H1 (cell line): Measurements from ENCODE around the gene ABCA9. TPM values are rescaled to one million over a fixed set of nuclear protein-coding genes. Genes with fewer than 3 reads are reported as not detected.

Experiments
- BRCA1 ChIP-seq: IDR thresholded peaks from 2 replicates; pipeline ENCODE4 v1.6.1; 2012; ENCODE audit warnings: low read depth, low read length, improper control_type of control experiment
- EGR1 ChIP-seq: IDR thresholded peaks from 2 replicates; pipeline ENCODE4 v1.6.1; 2011; ENCODE audit warnings: low read depth, low read length, borderline replicate concordance
- EP300 ChIP-seq, 2 experiments: IDR thresholded peaks; 1 replicate in 1 of 2; 2 replicates in 1 of 2; pipeline ENCODE4 v1.6.1; 2011 to 2012; ENCODE audit warnings: low read depth in 2 of 2, low read length in 2 of 2, mild to moderate bottlenecking in 2 of 2, borderline replicate concordance in 1 of 2, inconsistent platforms in 1 of 2, moderate library complexity in 1 of 2
- NANOG ChIP-seq: IDR thresholded peaks from 2 replicates; pipeline ENCODE4 v1.6.1; 2011; ENCODE audit warnings: low read length, low read depth, mild to moderate bottlenecking, inconsistent platforms; ENCODE audit not compliant: insufficient read depth, poor library complexity, severe bottlenecking
- PHF8 ChIP-seq: fragments of 200-600 bp; sonication (generic); conservative IDR thresholded peaks from 2 replicates; pipeline ENCODE4 v1.7.1; 2012; ENCODE audit warnings: low read depth, mild to moderate bottlenecking, inconsistent platforms, low read length, moderate library complexity
- POU5F1 ChIP-seq: IDR thresholded peaks from 2 replicates; pipeline ENCODE4 v1.6.1; 2011; ENCODE audit warnings: low read depth, mild to moderate bottlenecking, low read length, moderate library complexity
- RXRA ChIP-seq: IDR thresholded peaks from 2 replicates; pipeline ENCODE4 v1.6.1; 2011; ENCODE audit warnings: low read depth, mild to moderate bottlenecking, low read length, moderate library complexity; ENCODE audit not compliant: insufficient read depth
- SAP30 ChIP-seq: fragments of 300-600 bp; sonication (generic); IDR thresholded peaks from 2 replicates; pipeline ENCODE4 v1.7.1; 2012; ENCODE audit warnings: low read length, moderate library complexity, mild to moderate bottlenecking, inconsistent platforms; ENCODE audit not compliant: insufficient read depth, insufficient replicate concordance
- SIRT6 ChIP-seq: IDR thresholded peaks from one replicate; pipeline ENCODE4 v1.7.1; 2012; ENCODE audit warnings: low read length, inconsistent platforms
- ZNF274 ChIP-seq: IDR thresholded peaks from 2 replicates; pipeline ENCODE4 v1.7.0; 2012; ENCODE audit warnings: low read length, borderline replicate concordance; ENCODE audit errors: extremely low read depth
- microRNA-seq, 2 experiments: library from miRNA; unstranded; fragments of <30 nt; microRNA quantifications; one replicate each; pipeline versions ENCODE4 to v1.2.0, GENCODE V29; 2016 to 2020; ENCODE audit warnings: borderline microRNAs expressed in 2 of 2, borderline number of aligned reads in 2 of 2, borderline replicate concordance in 1 of 2
- polyA plus RNA-seq, 7 experiments: library from polyadenylated mRNA; depleted of rRNA in 3 of 7; stranded (reverse) in 5 of 7; unstranded in 2 of 7; fragments of >200 nt in 5 of 7; fragments of 200-250 nt in 2 of 7; gene quantifications; 1 replicate in 5 of 7; 2 replicates in 1 of 7; 4 replicates in 1 of 7; pipeline versions ENCODE4 v1.2.1 to v1.2.3, GENCODE V29; 2011 to 2013; ENCODE audit warnings: missing spikeins in 2 of 7, mixed read lengths in 2 of 7
- small RNA-seq: library from polyadenylated mRNA; stranded (forward); fragments of <200 nt; extraction: miRNeasy Mini kit (QIAGEN cat#:217004); gene quantifications from one replicate; pipeline ENCODE3, GENCODE V24; 2013; ENCODE audit not compliant: insufficient read depth
- total RNA-seq: library from RNA; stranded (reverse); fragmentation: NEBNext Ultra II Directional; extraction: Animal tissue kit (Norgen Biotek cat#: 25700); gene quantifications from 2 replicates; pipeline ENCODE4 v1.2.1, GENCODE V29; 2021

The ABCA9 gene
- total and polyA plus RNA-seq, 2 of the 8 experiments (the other 6 are each of a cell fraction or from before 2014, with no cell fraction given), result not detected

DNA sequence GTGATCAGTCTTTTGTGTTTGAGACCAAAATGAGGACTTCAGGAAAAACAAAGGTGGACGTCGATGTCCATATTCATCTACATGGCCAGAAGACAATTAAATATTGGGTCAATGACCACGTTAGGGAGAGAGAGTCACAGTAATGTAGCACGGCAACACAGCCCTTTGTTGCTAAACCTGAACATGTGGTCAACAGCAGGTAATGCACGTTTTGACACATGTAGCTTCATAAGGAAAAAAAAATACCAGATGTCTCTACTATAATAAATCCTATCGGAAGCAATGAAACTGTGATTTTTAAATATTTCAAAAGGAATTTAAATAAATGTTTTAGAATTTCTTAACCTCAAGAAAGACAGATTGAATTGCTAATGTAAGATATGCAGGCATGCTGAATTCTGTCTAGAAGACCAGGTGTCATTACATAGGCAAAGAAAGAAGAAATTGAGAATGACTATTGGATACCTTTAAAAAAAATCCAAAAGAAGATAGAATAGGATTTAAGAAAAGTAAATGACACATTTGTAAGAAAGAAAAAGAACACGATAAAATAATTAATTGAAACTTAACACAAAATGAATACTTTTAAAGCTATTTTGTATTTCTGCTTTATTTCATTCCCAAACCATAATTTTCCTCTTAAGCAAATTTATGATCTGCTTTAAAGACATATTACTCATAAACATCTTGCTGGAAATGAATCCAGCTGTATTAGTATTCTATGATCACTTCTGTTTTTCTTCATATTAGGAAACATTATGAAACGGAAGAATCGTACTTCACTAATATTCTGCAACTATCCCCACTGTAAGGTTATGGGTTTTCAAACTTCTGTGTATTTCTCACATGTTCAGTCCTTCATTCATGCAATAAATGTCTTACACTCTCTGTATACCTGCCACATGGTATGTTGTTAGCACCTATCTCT lies 135.7 kb downstream of the ABCA9 start (continued):
- TF ChIP-seq RXRA, result no peak
- no peak for TF ChIP-seq BRCA1
- TF ChIP-seq EGR1, result no peak
- no peak for TF ChIP-seq ZNF274
- no peak for TF ChIP-seq POU5F1
- no peak for TF ChIP-seq EP300 (IDR thresholded peaks at IDR 0.05; ENCODE audit: borderline replicate concordance in 1 of 2, low read depth in 2 of 2, low read length in 2 of 2)
- TF ChIP-seq PHF8, result no peak
- TF ChIP-seq SIRT6, result no peak
- no peak for TF ChIP-seq NANOG
- TF ChIP-seq SAP30, result no peak

Small RNAs within 50 kb of the gene (microRNA-seq; reads per million reads assigned to microRNA genes)
- gene MIR4524A, result 0 reads per million in 2 experiments
- gene MIR4524B, result 0 reads per million in 2 experiments

Small RNAs within 50 kb of the gene (small RNA-seq; reads per million reads assigned to genes)
- gene MIR4524B, result not detected

Other genes starting within 250 kb of the ABCA9 start
- not detected in 2 replicates for gene ABCA8, start 105.5 kb downstream of the ABCA9 start, total RNA-seq
- gene ABCA8, start 105.5 kb downstream of the ABCA9 start, polyA plus RNA-seq (2011; rRNA removed), result not detected in 2 replicates
- gene ABCA6, start 81.0 kb upstream of the ABCA9 start, total RNA-seq, result not detected in 2 replicates
- gene ABCA6, start 81.0 kb upstream of the ABCA9 start, polyA plus RNA-seq (2011; rRNA removed), result not detected in 2 replicates
- not detected in 2 replicates for gene ABCA10, start 167.9 kb upstream of the ABCA9 start, total RNA-seq
- not detected in 2 replicates for gene ABCA10, start 167.9 kb upstream of the ABCA9 start, polyA plus RNA-seq (2011; rRNA removed)